GM21529 (cell line): ENCODE results near the gene DBH.
"Not testable (repeated sequence)": the region's sequence is repeated elsewhere in the genome, so short reads cannot be mapped to it uniquely, and the experiment has no call there.

ENCODE experiments used
- ATAC-seq: cut with Tn5 transposase; IDR thresholded peaks from one replicate; pipeline ENCODE4 v1.9.1; 2021; ENCODE audit not compliant: unreplicated experiment

Gene DBH

DNA sequence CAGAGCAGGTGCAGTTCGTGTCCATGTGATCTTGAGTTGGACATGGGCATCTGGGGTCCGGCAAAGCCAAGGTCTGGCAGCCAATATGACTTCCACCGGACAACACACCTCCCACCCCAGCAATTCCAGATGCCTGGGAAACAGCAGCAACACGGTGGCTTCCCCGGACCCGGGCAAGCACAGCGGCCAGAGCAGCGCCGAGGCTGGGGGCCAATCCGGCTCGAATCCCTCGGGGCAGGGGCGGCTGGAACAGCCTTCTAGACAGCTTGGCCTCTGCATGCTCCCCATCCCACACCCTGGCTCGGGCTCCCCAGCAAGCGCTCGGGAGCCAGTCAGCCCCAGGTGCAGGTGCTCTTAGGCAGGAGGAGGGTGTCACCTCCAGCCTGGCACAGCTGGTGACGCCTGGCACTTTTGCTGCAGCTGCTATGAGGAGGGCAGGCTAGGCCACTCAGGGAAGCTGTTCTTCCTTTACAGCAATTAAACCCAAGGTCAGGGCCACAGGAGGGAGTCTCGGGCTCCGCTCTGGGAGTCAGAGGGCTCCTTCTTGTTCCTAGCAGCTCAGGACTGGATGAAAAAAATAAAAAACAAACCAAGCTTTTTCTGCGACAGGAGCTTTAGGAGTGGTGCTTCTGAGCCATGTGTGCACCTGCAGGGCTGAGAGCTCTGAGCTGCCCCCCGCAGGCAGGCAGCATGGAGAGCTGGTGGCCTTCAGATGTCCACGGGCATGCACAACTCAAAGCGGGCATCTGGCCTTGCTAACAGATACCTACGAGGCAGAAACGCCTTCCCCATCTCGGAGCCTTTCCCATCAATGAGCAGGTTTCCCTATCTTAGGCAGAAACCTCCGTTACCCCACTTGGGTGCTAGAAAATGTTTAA is 28.2 kb downstream of the DBH start:
- no peak for ATAC-seq

DNA sequence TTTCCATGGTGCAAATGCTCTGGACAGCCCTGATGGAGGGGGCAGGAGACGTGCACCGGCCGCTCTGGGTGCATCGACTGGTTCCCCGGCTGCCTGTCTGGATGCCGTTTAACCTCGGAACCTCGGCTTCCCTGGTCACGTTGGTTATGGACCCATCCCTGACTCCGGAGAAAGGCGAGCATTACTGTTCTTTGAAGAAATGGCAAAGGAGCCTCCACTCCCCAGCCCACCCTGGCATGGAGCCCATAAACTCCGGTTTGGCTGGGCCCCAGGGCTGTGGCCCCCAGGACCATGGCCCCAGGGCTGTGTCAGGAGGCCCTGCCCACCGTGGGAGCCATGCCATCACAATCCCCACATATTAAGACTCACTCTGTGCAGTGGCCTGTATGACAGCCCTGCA is 28.9 kb downstream of the DBH start:
- ATAC-seq, result no peak

GRCh38 chr9:133665535-133665934 is 29.4 kb downstream of the DBH start:
- ATAC-seq, result no peak

- ATAC-seq, result no peak
These were observed 30.2 kb downstream of the DBH start for GRCh38 chr9:133666387-133666786.

GRCh38 chr9:133666845-133667244 is 30.7 kb downstream of the DBH start:
- no peak for ATAC-seq

DNA sequence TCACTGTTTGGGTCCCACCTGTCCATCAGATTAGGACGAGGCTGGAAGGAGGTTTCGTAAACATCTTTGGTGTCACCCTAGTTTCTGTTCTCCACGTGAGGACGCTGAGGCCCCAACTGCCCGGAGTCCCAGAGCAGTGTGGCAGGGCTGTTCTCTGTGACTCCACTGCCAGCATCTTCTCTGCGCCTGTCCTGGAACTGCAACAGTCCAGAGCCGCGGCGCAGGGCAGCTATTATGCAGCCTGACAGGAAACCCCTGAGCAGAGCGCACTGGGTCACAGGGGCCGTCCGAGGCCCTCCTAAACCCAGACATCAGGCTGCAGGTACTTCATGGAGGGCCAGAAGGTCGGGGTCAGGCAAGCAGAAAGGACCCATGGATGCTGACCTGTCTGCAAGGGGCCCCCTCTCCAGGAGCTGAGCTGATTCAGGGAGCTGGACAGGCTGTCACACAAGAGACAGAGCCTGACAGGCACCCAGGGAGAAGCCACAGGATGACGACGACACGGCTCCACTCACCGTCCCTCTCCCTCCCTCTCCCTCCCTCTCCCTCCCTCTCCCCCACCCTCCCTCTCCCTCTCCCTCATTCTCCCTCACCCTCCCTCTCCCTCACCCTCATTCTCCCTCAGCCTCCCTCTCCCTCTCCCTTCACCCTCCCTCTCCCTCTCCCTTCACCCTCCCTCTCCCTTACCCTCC is 31.7 kb downstream of the DBH start:
- no peak for ATAC-seq

GRCh38 chr9:133669182-133669801 is 33.1 kb downstream of the DBH start:
- ATAC-seq, result no peak

GRCh38 chr9:133670466-133670865 is 34.3 kb downstream of the DBH start:
- no peak for ATAC-seq

DNA sequence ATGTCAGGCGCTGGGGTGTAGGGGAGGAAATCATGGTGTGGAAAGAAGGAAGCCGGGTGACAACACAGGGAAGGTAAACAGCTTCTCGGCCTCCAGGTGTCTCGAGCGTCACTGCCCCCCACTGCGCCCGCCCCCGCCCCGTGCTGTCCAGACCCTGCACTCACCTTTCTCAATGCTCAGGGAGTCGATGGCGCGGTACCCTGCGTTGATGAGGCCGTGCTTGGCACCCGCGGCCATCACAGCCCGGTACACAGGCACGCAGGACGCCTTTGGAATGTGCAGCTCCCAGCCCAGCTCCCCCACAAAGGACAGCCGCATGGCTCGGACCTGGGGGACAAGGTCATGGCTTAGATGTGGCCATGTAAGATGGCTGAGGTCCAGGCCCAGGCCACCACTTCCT is 35.2 kb downstream of the DBH start:
- ATAC-seq, result no peak

DNA sequence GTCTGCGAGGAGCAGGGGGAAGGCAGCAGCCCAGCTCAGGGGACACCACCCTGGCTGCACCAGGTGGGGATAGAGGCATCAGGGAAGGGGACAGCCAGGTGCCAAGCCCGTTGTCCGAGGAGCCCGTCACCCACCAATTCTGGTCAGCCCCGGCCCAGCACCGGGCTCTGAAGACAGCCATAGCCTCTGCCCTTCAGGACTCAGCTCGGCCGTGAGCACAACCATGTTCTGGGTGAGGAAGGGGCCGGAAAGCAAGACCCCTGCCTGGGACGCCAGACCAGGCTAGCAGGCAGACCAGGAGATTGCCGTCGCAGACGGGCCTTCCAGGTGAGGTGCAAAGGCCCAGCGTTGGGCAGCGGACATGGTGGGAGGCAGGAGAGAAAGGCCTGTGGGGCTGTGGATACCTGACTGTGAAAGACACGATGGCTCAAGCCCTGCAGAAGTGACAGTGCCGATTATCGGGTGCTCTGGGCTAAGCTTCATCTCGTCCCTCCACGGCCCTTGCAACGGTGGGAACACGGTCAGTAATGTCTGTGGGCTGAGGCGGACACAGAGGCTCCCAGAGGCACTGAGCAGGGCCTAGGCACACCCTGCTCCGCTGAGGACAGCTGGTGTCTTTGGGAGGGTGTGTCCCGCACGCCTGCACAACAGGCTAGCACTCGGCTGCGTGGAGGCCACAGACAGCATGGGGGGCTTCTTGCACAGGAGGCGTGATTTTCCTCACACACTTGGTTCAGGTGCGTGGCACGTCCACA is 36.5 kb downstream of the DBH start:
- ATAC-seq, result no peak

- ATAC-seq, result no peak
These were observed 37.1 kb downstream of the DBH start for GRCh38 chr9:133673258-133673655.

DNA sequence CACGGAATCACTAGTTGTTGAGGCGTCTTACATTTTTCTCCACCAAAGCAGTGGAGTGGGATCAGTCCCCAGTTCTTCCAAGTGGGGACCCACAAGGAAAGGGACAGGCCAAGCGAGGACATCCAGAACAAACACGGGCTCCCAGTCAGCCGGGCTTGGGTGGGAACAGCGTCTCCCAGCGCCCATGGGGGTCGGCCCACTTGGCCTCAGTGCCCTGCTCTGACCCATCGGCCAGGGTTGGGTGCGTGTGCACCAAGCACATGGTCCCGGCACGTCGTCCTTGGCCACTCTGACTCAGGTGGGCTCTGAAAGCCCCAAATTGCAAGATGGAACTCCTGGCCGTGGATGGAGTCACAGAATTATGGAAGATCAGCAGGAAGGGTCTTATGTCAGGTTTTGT is 37.9 kb downstream of the DBH start:
- no peak for ATAC-seq

GRCh38 chr9:133675796-133676195 is 39.6 kb downstream of the DBH start:
- not testable (repeated sequence) for ATAC-seq

DNA sequence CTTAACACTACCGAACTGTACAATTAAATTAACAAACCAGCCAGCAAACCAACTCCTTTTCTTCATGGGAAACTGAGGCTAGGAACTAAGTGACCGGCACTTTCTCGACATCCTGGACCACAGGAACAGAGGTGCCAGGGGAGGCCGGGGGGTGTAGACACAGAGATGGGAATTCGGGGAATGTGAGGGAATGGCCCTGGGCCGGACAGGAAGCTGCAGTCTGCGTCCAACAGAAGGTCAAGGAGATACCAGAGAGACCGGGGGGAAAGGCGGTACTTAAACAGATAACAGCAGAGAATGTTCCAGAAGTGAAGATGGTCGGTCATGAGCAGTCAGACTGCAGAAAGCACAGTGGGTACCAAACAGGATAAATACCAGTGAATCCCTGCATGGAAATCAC is 40.3 kb downstream of the DBH start:
- no peak for ATAC-seq

DNA sequence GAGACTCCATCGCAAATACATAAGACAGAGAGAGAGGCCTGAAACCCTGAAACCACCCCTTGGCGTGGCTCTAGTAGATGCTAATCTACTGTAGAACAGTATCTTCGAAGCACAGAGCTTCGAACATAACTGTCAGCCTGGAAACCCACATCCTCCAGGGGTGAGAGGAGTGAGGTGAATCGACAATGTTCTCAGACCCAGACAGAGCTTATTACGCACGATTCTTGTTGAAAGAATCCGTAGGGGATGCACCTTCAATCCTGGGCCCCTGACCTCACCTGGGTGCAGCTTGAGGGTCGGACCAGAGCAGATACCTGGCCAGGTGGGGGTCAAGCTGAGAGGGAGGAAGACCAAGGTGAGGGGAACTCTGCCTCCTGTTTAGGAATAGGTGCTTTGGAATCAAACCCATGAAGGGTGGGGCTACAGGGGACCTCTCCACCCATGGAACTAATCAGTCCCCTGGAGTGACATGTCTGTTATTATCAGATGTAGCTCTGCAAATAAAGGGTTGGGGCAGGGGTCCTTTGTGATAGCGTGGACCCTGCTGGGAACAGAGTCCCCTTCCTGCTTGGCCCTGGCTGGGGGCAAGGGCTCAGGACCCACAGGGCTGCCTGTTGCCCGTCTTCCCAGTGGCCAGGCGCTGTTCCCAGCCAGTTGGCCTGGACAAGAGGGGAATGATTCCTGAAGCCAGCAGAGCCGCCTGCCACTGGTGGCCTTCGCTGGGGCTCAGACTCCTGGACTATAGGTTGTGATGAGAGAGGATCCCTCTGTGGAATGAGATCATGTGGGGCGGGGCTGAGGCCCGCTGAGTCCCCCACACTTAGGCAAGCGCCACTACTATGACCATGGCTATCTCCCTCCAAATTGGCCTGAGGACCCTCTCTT is 41.2 kb downstream of the DBH start:
- no peak for ATAC-seq

- no peak for ATAC-seq
These were observed 42.9 kb downstream of the DBH start for GRCh38 chr9:133679056-133679455.

GRCh38 chr9:133679466-133680061 is 43.4 kb downstream of the DBH start:
- ATAC-seq, result no peak

GRCh38 chr9:133680250-133680975 is 44.2 kb downstream of the DBH start:
- ATAC-seq, result no peak

DNA sequence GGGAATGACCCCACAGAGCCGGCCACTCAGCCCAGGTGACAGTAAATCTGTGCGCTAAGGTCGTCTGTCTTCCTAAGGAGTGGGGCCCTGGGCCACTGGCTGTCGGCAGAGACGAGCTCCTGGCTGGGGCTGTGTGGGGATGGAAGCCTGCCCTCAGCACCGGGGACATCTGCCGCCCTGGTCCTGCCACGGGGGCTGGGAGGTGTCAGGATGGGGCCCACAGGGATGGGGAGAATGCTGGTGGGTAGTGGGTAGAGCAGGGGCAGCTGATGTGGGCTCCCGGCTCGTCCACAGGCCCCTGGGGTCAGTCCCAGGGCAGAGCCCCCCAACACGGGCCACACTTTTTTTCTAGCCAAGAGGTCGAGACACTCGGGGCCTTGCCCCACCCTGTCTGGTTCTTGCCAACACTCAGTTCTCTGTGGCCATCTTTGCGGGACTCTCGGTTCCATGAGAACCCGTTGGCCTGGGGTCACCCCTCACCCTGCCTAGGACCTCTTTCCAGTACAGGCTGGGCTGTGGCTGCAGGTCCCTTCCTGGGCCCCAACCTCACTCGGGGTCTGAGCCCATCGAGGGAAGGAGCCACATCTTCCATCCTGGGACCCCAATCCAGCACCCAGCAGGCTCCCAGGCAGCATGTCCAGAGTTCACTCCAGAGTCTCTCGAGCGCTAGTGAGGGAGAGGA is 45.0 kb downstream of the DBH start:
- ATAC-seq, result no peak
